BLaER1 treated with 17β-estradiol and CSF1 and Interleukin-3, amounts not matched to agents 10 nM and 100 nM (cell line): ENCODE measurements around the gene MFF.

Source experiments
- H3K27ac ChIP-seq, 11 experiments: shearing (Covaris generic); formaldehyde crosslinking; 2 replicates each; pipeline ENCODE4 v1.8.1; 2022
- H3K27me3 ChIP-seq, 11 experiments: shearing (Covaris generic); formaldehyde crosslinking; 2 replicates each; pipeline ENCODE4 v1.8.1; 2022
- H3K36me3 ChIP-seq, 11 experiments: shearing (Covaris generic); formaldehyde crosslinking; 2 replicates each; pipeline ENCODE4 v1.8.1; 2022
- H3K4me1 ChIP-seq, 10 experiments: shearing (Covaris generic); formaldehyde crosslinking; 2 replicates each; pipeline ENCODE4 v1.8.1; 2022
- H3K4me2 ChIP-seq, 11 experiments: shearing (Covaris generic); formaldehyde crosslinking; 2 replicates each; pipeline ENCODE4 v1.8.1; 2022
- H3K4me3 ChIP-seq, 10 experiments: shearing (Covaris generic); formaldehyde crosslinking; 2 replicates each; pipeline ENCODE4 v1.8.1; 2022
- H3K9ac ChIP-seq, 11 experiments: shearing (Covaris generic); formaldehyde crosslinking; 2 replicates each; pipeline ENCODE4 v1.8.1; 2022
- H3K9me3 ChIP-seq, 11 experiments: shearing (Covaris generic); formaldehyde crosslinking; replicated peaks in 1 of 11; 2 replicates each; pipeline ENCODE4 v1.8.1; 2022
- H4K20me1 ChIP-seq, 11 experiments: shearing (Covaris generic); formaldehyde crosslinking; 2 replicates each; pipeline ENCODE4 v1.8.1; 2022
- Cebpa-rat ChIP-seq, 11 experiments: shearing (Covaris generic); IDR thresholded peaks; 2 replicates each; pipeline ENCODE4 v1.8.1; 2022

Gene MFF

GRCh38 chr2:227367427-227367795, 42.4 kb downstream of the MFF start:
- Histone ChIP-seq H4K20me1 (no peaks in the 10 kb centered on the region), H3K9ac (peak overlapping the region in 5 of 11 experiments; percentile 3 to 53 (median 42); a peak in 6 of 22 replicates), H3K36me3 (no peaks in the 10 kb centered on the region; a peak in 1 of 22 replicates), H3K9me3 (no peaks in the 10 kb centered on the region), H3K4me2 (peak overlapping the region in 9 of 11 experiments; percentile 21 to 74 (median 44); a peak in 14 of 22 replicates), H3K4me3 (no peak overlapping the region), H3K27ac (peak overlapping the region in 10 of 11 experiments; percentile 26 to 97 (median 62); a peak in 16 of 22 replicates), H3K4me1 (peaks cover 33 to 92% (median 82%) of the 10 kb centered on the region in 10 experiments), H3K27me3 (no peaks in the 10 kb centered on the region)
- TF ChIP-seq Cebpa-rat (IDR thresholded peaks at IDR 0.05): no peak

GRCh38 chr2:227368574-227368973, 43.5 kb downstream of the MFF start:
- no peak overlapping the region for H3K4me3 ChIP-seq
- TF ChIP-seq Cebpa-rat (IDR thresholded peaks at IDR 0.05): no peak
- H3K27ac ChIP-seq: peak overlapping the region in 8 of 11 experiments; percentile 44 to 97 (median 82); a peak in 14 of 22 replicates
- H3K4me2 ChIP-seq: peak overlapping the region in 7 of 11 experiments; percentile 45 to 89 (median 63); a peak in 13 of 22 replicates
- no peaks in the 10 kb centered on the region for H3K9me3 ChIP-seq
- H3K27me3 ChIP-seq: no peaks in the 10 kb centered on the region
- H3K4me1 ChIP-seq: peaks cover 33 to 97% (median 84%) of the 10 kb centered on the region in 10 experiments
- H4K20me1 ChIP-seq: no peaks in the 10 kb centered on the region
- no peaks in the 10 kb centered on the region for H3K36me3 ChIP-seq
- H3K9ac ChIP-seq: peak overlapping the region in 5 of 11 experiments; percentile 3 to 67 (median 56); a peak in 6 of 22 replicates

GRCh38 chr2:227370092-227370491, 45.0 kb downstream of the MFF start:
- TF ChIP-seq Cebpa-rat (IDR thresholded peaks at IDR 0.05): no peak
- Histone ChIP-seq H3K4me2 (peak overlapping the region; percentile 4 to 89 (median 81)), H3K27ac (peak overlapping the region; percentile 62 to 97 (median 73))

DNA sequence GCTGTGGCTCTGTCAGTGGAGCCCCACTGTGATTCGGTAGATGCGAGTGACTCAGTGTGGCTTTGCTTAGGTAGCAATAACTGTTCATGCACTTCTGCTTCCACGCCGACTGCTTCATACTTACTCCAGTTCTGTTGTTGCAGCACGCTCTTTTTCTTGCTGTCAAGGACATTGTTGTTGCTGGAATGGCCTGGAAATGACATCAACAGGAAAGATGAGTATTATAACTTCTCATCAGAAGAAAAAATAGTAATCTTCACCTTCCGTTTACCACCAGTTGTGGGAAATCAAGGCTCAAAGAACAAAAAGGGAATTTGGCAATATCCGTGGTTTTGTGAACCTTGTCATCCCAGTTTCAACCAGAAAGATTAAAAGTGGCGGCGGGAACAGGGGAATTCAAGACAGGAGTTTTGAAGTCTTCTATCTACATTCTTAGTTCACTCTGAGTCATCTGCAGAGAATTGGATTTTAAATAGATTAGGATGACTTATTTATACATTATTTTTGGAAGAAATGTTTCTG, 45.8 kb downstream of the MFF start:
- Histone ChIP-seq H3K4me1 (peaks cover 22 to 91% (median 63%) of the 10 kb centered on the region in 10 experiments), H3K4me3 (peak overlapping the region in 4 of 10 experiments; percentile 2 to 25 (median 8); a peak in 3 of 20 replicates), H3K9ac (peak overlapping the region in 10 of 11 experiments; percentile 15 to 89 (median 68); a peak in 15 of 22 replicates), H3K9me3 (no peaks in the 10 kb centered on the region), H3K36me3 (no peaks in the 10 kb centered on the region), H3K27ac (peak overlapping the region; percentile 62 to 97 (median 73)), H4K20me1 (no peaks in the 10 kb centered on the region), H3K27me3 (no peaks in the 10 kb centered on the region), H3K4me2 (peak overlapping the region; percentile 4 to 94 (median 83))
- TF ChIP-seq Cebpa-rat (IDR thresholded peaks at IDR 0.05): peak; percentile 29 to 88 (median 63); a peak in 15 of 22 replicates

More at GRCh38 chr2:227370092-227370491, 45.0 kb downstream of the MFF start:
- H3K36me3 ChIP-seq: no peaks in the 10 kb centered on the region
- no peaks in the 10 kb centered on the region for H3K27me3 ChIP-seq
- H4K20me1 ChIP-seq: no peaks in the 10 kb centered on the region
- H3K9ac ChIP-seq: peak overlapping the region in 10 of 11 experiments; percentile 15 to 89 (median 68); a peak in 15 of 22 replicates
- peaks cover 19 to 97% (median 69%) of the 10 kb centered on the region in 10 experiments for H3K4me1 ChIP-seq
- H3K4me3 ChIP-seq: peak overlapping the region in 2 of 10 experiments; percentile 25 to 41; a peak in 2 of 20 replicates
- H3K9me3 ChIP-seq: no peaks in the 10 kb centered on the region

DNA sequence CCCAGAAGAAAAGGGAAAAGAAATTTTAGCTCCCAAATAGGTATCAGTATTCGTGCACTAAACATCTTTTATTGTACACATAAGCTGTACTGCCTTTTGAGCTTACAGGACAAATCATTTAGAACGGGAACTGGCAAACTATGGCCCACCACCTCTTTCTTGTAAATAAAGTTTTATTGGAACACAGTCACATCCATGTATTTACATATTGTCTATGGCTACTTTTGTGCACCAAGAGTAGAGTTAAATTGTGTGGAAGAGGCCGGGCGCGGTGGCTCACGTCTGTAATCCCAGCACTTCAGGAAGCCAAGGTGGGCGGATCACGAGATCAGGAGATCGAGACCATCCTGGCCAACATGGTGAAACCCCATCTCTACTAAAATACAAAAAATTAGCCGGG, 48.3 kb downstream of the MFF start:
- peaks cover 22 to 92% (median 41%) of the 10 kb centered on the region in 10 experiments for H3K4me1 ChIP-seq
- no peaks in the 10 kb centered on the region for H4K20me1 ChIP-seq
- no peak overlapping the region; a peak in 1 of 22 replicates for H3K9ac ChIP-seq
- no peak for TF ChIP-seq Cebpa-rat (IDR thresholded peaks at IDR 0.05)
- H3K4me3 ChIP-seq: no peak overlapping the region
- no peaks in the 10 kb centered on the region for H3K27me3 ChIP-seq
- H3K27ac ChIP-seq: peak overlapping the region in 4 of 11 experiments; percentile 90 to 97 (median 94); a peak in 7 of 22 replicates
- H3K9me3 ChIP-seq: no peaks in the 10 kb centered on the region
- H3K4me2 ChIP-seq: peak overlapping the region in 3 of 11 experiments; percentile 85 to 94 (median 85); a peak in 4 of 22 replicates
- no peaks in the 10 kb centered on the region for H3K36me3 ChIP-seq

DNA sequence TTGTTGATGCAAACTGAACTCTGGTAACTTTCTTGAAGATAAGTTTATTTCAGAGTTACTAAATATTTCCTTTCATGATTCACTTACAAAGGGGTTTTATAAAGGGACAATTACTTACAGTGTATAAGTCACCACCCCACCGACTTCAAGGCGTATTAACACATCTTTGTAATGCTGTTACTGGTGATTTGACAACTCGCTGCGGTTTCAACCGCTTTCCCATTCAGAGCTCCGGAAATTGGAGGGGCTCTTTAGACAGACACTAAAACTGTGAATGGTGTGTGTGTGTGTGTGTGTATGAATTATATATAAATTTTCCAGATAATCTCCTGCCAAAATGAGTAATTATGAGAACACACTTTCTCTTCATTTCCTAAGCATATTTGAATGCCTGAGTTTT, 49.1 kb downstream of the MFF start:
- H3K9me3 ChIP-seq: no peaks in the 10 kb centered on the region
- no peaks in the 10 kb centered on the region for H3K27me3 ChIP-seq
- H3K27ac ChIP-seq: peak overlapping the region in 1 of 11 experiments; percentile 17; a peak in 2 of 22 replicates
- no peak overlapping the region for H3K4me3 ChIP-seq
- no peak overlapping the region for H3K9ac ChIP-seq
- no peak for TF ChIP-seq Cebpa-rat (IDR thresholded peaks at IDR 0.05)
- peak overlapping the region in 1 of 11 experiments; percentile 85; a peak in 1 of 22 replicates for H3K4me2 ChIP-seq
- H3K36me3 ChIP-seq: no peaks in the 10 kb centered on the region
- peaks cover 22 to 87% (median 35%) of the 10 kb centered on the region in 10 experiments for H3K4me1 ChIP-seq
- no peaks in the 10 kb centered on the region for H4K20me1 ChIP-seq

GRCh38 chr2:227376656-227377396, 51.8 kb downstream of the MFF start:
- H3K4me1 ChIP-seq: peaks cover 2 to 62% (median 10%) of the 10 kb centered on the region in 10 experiments; a peak in 17 of 20 replicates
- no peaks in the 10 kb centered on the region for H3K27me3 ChIP-seq
- H3K9ac ChIP-seq: no peak overlapping the region
- H4K20me1 ChIP-seq: no peaks in the 10 kb centered on the region
- no peak for TF ChIP-seq Cebpa-rat (IDR thresholded peaks at IDR 0.05)
- peak overlapping the region in 4 of 11 experiments; percentile 24 to 54 (median 48); a peak in 7 of 22 replicates for H3K4me2 ChIP-seq
- H3K4me3 ChIP-seq: no peak overlapping the region
- no peaks in the 10 kb centered on the region; a peak in 1 of 22 replicates for H3K9me3 ChIP-seq
- H3K36me3 ChIP-seq: no peaks in the 10 kb centered on the region
- peak overlapping the region in 1 of 11 experiments; percentile 15; a peak in 1 of 22 replicates for H3K27ac ChIP-seq

GRCh38 chr2:227377467-227378351, 52.7 kb downstream of the MFF start:
- no peak overlapping the region for H3K4me3 ChIP-seq
- H3K27me3 ChIP-seq: no peaks in the 10 kb centered on the region
- H3K9ac ChIP-seq: no peak overlapping the region
- H3K9me3 ChIP-seq: peaks cover 0 to 9% (median 0%) of the 10 kb centered on the region in 11 experiments; a peak in 3 of 22 replicates
- no peaks in the 10 kb centered on the region for H3K36me3 ChIP-seq
- no peaks in the 10 kb centered on the region for H4K20me1 ChIP-seq
- peaks cover 0 to 57% (median 6%) of the 10 kb centered on the region in 10 experiments; a peak in 12 of 20 replicates for H3K4me1 ChIP-seq
- TF ChIP-seq Cebpa-rat (IDR thresholded peaks at IDR 0.05): no peak
- H3K27ac ChIP-seq: peak overlapping the region in 1 of 11 experiments; percentile 15; a peak in 1 of 22 replicates
- peak overlapping the region in 3 of 11 experiments; percentile 42 to 54 (median 54); a peak in 6 of 22 replicates for H3K4me2 ChIP-seq
